ENCODE results near the gene PARD3. TPM values are rescaled to one million over a fixed set of nuclear protein-coding genes. Genes with fewer than 3 reads are reported as not detected.

The PARD3 gene
- total RNA-seq, 1 donor from 2014 or later: 0.11 TPM

DNA sequence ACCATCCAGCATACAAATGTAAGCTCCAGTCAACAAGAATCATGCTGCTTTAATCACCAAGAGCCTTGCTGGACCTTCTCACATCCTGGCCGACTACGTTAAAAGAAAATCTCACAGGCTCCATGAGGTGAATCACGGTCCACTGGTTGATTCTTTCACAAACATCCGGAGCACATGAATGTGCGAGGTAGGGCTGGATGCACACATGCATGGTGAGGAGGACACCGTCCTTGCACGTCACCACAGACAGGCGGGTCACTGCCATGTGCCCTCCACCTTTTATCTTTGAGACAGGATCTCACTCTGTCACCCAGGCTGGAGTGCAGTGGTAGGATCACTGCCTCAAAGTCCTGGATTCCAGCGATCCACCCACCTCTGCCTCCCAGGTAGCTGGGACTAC, 265.1 kb downstream of the PARD3 start:
- DNase-seq (no peak), ATAC-seq (ENCODE audit: low read depth) (no peak)
- H3K9me3 Mint-ChIP-seq: no peaks in the 10 kb centered on the region
- intact Hi-C loops (cut with micrococcal nuclease): no loop called here
- H3K27ac Mint-ChIP-seq: no peak overlapping the region
- no peaks in the 10 kb centered on the region for H3K4me1 Mint-ChIP-seq
- TF ChIP-seq, protein P1, sequence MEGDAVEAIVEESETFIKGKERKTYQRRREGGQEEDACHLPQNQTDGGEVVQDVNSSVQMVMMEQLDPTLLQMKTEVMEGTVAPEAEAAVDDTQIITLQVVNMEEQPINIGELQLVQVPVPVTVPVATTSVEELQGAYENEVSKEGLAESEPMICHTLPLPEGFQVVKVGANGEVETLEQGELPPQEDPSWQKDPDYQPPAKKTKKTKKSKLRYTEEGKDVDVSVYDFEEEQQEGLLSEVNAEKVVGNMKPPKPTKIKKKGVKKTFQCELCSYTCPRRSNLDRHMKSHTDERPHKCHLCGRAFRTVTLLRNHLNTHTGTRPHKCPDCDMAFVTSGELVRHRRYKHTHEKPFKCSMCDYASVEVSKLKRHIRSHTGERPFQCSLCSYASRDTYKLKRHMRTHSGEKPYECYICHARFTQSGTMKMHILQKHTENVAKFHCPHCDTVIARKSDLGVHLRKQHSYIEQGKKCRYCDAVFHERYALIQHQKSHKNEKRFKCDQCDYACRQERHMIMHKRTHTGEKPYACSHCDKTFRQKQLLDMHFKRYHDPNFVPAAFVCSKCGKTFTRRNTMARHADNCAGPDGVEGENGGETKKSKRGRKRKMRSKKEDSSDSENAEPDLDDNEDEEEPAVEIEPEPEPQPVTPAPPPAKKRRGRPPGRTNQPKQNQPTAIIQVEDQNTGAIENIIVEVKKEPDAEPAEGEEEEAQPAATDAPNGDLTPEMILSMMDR (IDR thresholded peaks at IDR 0.05): no peak
- ChIA-PET POLR2A (no interaction called here), CTCF (no interaction called here)
- no peak overlapping the region for H3K4me3 Mint-ChIP-seq
- H3K36me3 Mint-ChIP-seq (ENCODE audit: low read depth): no peaks in the 10 kb centered on the region
- H3K27me3 Mint-ChIP-seq: no peaks in the 10 kb centered on the region

DNA sequence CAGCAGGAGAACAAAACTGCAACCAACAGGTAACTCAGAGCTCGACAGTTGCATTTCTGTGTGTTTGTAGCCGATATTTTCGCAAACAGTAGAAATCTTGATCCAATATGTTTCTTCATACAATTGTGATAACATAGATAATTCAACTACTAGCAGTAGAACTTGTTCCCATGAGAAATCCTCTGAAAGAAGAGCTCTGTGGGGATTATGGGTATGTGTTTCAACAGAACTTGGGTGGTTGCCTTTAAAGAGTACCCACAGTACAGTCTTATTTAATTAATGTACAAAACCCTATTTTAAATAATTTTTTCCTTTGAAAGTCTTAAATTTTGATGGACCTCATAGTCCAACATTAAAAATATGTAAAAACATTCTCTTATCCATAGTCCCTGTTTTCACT, 266.1 kb downstream of the PARD3 start:
- ChIA-PET POLR2A (no interaction called here), CTCF (no interaction called here)
- no peak overlapping the region for H3K4me3 Mint-ChIP-seq
- no peaks in the 10 kb centered on the region for H3K27me3 Mint-ChIP-seq
- TF ChIP-seq, protein P1 (IDR thresholded peaks at IDR 0.05): no peak
- H3K27ac Mint-ChIP-seq: no peak overlapping the region
- H3K36me3 Mint-ChIP-seq (ENCODE audit: low read depth): no peaks in the 10 kb centered on the region
- intact Hi-C loops (cut with micrococcal nuclease): no loop called here
- ATAC-seq (ENCODE audit: low read depth) (no peak), DNase-seq (no peak)
- no peaks in the 10 kb centered on the region for H3K9me3 Mint-ChIP-seq
- no peaks in the 10 kb centered on the region for H3K4me1 Mint-ChIP-seq

DNA sequence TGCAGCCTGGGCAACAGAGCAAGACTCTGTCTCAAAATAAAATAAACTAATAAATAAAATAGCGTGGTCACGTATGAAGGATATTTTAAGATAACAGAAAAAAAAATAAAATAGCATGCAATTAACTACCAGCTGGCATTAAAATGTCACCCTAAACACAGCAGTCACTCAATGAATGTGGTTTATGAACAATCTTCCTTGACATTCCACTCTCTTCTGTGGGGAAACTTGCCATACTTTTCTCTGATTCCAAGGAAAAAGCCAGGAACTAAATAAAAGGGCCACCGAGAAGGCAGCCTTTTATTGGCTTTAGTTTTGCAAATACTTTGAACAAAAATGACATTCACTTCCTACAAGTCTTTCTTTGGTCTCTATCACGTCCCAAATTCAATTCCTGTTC, 266.6 kb downstream of the PARD3 start:
- Mint-ChIP-seq H3K4me3 (no peak overlapping the region), H3K4me1 (no peaks in the 10 kb centered on the region), H3K27me3 (no peaks in the 10 kb centered on the region), H3K36me3 (ENCODE audit: low read depth) (no peaks in the 10 kb centered on the region), H3K9me3 (no peaks in the 10 kb centered on the region), H3K27ac (no peak overlapping the region)
- DNase-seq: no peak
- ChIA-PET CTCF (no interaction called here), POLR2A (no interaction called here)
- TF ChIP-seq, protein P1 (IDR thresholded peaks at IDR 0.05): no peak
- intact Hi-C loops (cut with micrococcal nuclease): no loop called here
- ATAC-seq (ENCODE audit: low read depth): no peak

DNA sequence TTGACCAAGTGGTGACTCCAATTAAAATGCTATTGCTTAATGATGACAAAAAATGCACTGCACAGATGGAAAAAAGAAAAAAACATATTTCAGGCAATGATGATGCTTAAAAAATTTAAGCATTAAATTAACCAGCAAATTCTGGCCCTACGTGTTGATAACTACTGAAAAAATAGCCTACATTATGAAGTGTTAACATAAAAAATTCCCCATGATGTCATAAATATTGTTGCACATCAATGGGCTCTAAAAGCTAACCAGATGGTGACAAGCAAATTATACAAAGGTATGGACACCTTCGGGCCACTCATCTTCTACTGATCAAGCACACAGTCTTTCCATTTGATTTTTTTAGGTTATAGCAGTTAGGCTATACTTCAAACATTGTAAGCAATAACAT, 267.4 kb downstream of the PARD3 start:
- TF ChIP-seq, protein P1 (IDR thresholded peaks at IDR 0.05): no peak
- H3K4me3 Mint-ChIP-seq: no peak overlapping the region
- H3K36me3 Mint-ChIP-seq (ENCODE audit: low read depth): no peaks in the 10 kb centered on the region
- ChIA-PET CTCF (no interaction called here), POLR2A (no interaction called here)
- no peak overlapping the region for H3K27ac Mint-ChIP-seq
- intact Hi-C loops (cut with micrococcal nuclease): no loop called here
- H3K27me3 Mint-ChIP-seq: no peaks in the 10 kb centered on the region
- ATAC-seq (ENCODE audit: low read depth) (no peak), DNase-seq (no peak)
- H3K9me3 Mint-ChIP-seq: no peaks in the 10 kb centered on the region
- H3K4me1 Mint-ChIP-seq: no peaks in the 10 kb centered on the region

DNA sequence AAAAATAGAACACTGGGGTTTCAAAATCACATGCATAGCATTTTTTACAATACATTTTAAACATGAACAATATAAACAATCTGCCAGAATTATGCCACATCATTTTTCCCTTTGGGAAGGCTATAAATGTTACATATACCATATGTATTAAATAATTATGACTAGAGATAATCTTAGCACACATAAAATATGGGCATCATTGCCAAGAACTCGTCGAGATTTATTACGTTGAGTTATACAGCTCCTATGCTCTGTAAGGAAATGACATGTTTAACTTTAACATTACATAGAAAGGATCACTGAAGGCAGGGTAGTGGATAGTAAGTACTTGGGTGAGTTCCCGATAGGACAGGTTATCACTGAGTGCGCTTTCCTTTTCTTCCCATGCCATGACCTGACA, 267.8 kb downstream of the PARD3 start:
- DNase-seq: no peak
- TF ChIP-seq, protein P1 (IDR thresholded peaks at IDR 0.05): no peak
- Mint-ChIP-seq H3K36me3 (ENCODE audit: low read depth) (no peaks in the 10 kb centered on the region), H3K27me3 (no peaks in the 10 kb centered on the region), H3K27ac (no peak overlapping the region), H3K4me1 (no peaks in the 10 kb centered on the region), H3K9me3 (no peaks in the 10 kb centered on the region), H3K4me3 (no peak overlapping the region)
- no peak for ATAC-seq (ENCODE audit: low read depth)
- ChIA-PET POLR2A (no interaction called here), CTCF (no interaction called here)
- intact Hi-C loops (cut with micrococcal nuclease): no loop called here

All from activated B cell treated with CpG ODN at 0.5 μM for 24 hours (primary cell).